Measurements from ENCODE around the gene VWA8. TPM values are rescaled to one million over a fixed set of nuclear protein-coding genes. Genes with fewer than 3 reads are reported as not detected.

VWA8 gene
- polyA plus RNA-seq, 3 donors = 2.0 to 4.4 (median 3.4) TPM

DNA sequence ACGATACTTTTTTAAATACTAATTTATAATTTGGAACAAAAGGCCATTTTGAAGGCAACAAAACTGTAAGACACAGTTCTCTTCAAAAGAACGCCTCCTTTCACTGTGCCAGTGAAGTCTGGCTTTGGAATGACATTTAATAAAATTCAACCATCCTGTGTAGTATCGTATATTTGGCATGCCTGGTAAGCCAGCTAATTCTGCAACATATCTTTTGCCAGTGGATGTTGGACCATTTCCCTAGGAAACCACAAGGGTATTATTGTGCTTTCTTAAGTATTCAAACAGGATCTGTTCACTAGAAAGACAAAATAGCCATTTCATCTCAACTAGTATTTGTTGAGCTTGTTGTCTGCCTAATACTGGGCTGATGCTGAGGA lies 391.9 kb downstream of the VWA8 start:
- Histone ChIP-seq H3K9ac (ENCODE audit: insufficient read depth, low read length, poor library complexity, severe bottlenecking) (no peak overlapping the region), H3K4me2 (replicated peaks; ENCODE audit: extremely low read depth, low read length, poor library complexity, severe bottlenecking) (no peak overlapping the region), H3K27ac (ENCODE audit: low read depth in 1 of 2, low read length in 2 of 2) (no peak overlapping the region), H3K79me2 (ENCODE audit: insufficient read depth, low read length) (no peaks in the 10 kb centered on the region), H3K36me3 (replicated peaks in 1 of 2; ENCODE audit: control insufficient read depth in 1 of 2, insufficient read depth in 2 of 2, low read length in 2 of 2) (peaks cover 0 to 5% of the 10 kb centered on the region in 2 donors), H3K4me3 (replicated peaks in 1 of 3; ENCODE audit: low read depth in 2 of 3, low read length in 3 of 3) (no peak overlapping the region), H2AFZ (ENCODE audit: insufficient read depth, low read depth, low read length, poor library complexity, severe bottlenecking) (no peak overlapping the region), H4K20me1 (ENCODE audit: insufficient read depth, low read length) (no peaks in the 10 kb centered on the region), H3K4me1 (ENCODE audit: control insufficient read depth in 1 of 2, insufficient read depth in 2 of 2, low read length in 2 of 2) (no peaks in the 10 kb centered on the region), H3K27me3 (ENCODE audit: control insufficient read depth in 2 of 2, insufficient read depth in 2 of 2, low read length in 2 of 2) (no peaks in the 10 kb centered on the region), H3K9me3 (replicated peaks in 1 of 2; ENCODE audit: control insufficient read depth in 1 of 2, insufficient read depth in 1 of 2, low read length in 2 of 2) (no peaks in the 10 kb centered on the region)
- WGBS (ENCODE audit: insufficient coverage) = no CpG with 5 or more reads among the region's 3 CpGs
- intact Hi-C loops (cut with micrococcal nuclease) = no loop called here
- TF ChIP-seq, protein P1, sequence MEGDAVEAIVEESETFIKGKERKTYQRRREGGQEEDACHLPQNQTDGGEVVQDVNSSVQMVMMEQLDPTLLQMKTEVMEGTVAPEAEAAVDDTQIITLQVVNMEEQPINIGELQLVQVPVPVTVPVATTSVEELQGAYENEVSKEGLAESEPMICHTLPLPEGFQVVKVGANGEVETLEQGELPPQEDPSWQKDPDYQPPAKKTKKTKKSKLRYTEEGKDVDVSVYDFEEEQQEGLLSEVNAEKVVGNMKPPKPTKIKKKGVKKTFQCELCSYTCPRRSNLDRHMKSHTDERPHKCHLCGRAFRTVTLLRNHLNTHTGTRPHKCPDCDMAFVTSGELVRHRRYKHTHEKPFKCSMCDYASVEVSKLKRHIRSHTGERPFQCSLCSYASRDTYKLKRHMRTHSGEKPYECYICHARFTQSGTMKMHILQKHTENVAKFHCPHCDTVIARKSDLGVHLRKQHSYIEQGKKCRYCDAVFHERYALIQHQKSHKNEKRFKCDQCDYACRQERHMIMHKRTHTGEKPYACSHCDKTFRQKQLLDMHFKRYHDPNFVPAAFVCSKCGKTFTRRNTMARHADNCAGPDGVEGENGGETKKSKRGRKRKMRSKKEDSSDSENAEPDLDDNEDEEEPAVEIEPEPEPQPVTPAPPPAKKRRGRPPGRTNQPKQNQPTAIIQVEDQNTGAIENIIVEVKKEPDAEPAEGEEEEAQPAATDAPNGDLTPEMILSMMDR (IDR thresholded peaks at IDR 0.05) = no peak
- Mint-ChIP-seq H3K4me3 (no peak overlapping the region), H3K36me3 (peaks cover 16 to 19% of the 10 kb centered on the region in 2 donors), H3K27ac (no peak overlapping the region), H3K9me3 (peaks cover 2 to 11% (median 5%) of the 10 kb centered on the region in 7 donors), H3K27me3 (ENCODE audit: low read depth in 3 of 3) (no peaks in the 10 kb centered on the region), H3K4me1 (no peaks in the 10 kb centered on the region)
- no peak for DNase-seq

- Histone ChIP-seq H4K20me1 (ENCODE audit: insufficient read depth, low read length) (no peaks in the 10 kb centered on the region), H3K4me2 (replicated peaks; ENCODE audit: extremely low read depth, low read length, poor library complexity, severe bottlenecking) (no peak overlapping the region), H3K36me3 (replicated peaks in 1 of 2; ENCODE audit: control insufficient read depth in 1 of 2, insufficient read depth in 2 of 2, low read length in 2 of 2) (peaks cover 0 to 5% of the 10 kb centered on the region in 2 donors), H3K9me3 (replicated peaks in 1 of 2; ENCODE audit: control insufficient read depth in 1 of 2, insufficient read depth in 1 of 2, low read length in 2 of 2) (no peaks in the 10 kb centered on the region), H3K79me2 (ENCODE audit: insufficient read depth, low read length) (no peaks in the 10 kb centered on the region), H3K27ac (ENCODE audit: low read depth in 1 of 2, low read length in 2 of 2) (no peak overlapping the region), H3K27me3 (ENCODE audit: control insufficient read depth in 2 of 2, insufficient read depth in 2 of 2, low read length in 2 of 2) (no peaks in the 10 kb centered on the region), H3K9ac (ENCODE audit: insufficient read depth, low read length, poor library complexity, severe bottlenecking) (no peak overlapping the region), H3K4me1 (ENCODE audit: control insufficient read depth in 1 of 2, insufficient read depth in 2 of 2, low read length in 2 of 2) (no peaks in the 10 kb centered on the region), H3K4me3 (replicated peaks in 1 of 3; ENCODE audit: low read depth in 2 of 3, low read length in 3 of 3) (no peak overlapping the region), H2AFZ (ENCODE audit: insufficient read depth, low read depth, low read length, poor library complexity, severe bottlenecking) (no peak overlapping the region)
- H3K9me3 Mint-ChIP-seq = peaks cover 2 to 11% (median 4%) of the 10 kb centered on the region in 7 donors
- H3K27ac Mint-ChIP-seq = peak overlapping the region in 1 of 7 donors; percentile 34
- H3K36me3 Mint-ChIP-seq = peaks cover 16 to 19% of the 10 kb centered on the region in 2 donors
- H3K4me3 Mint-ChIP-seq = no peak overlapping the region
- 87% methylated on average over 3 of the region's 9 CpGs for WGBS (ENCODE audit: insufficient coverage)
- intact Hi-C loops (cut with micrococcal nuclease) = no loop called here
- DNase-seq = no peak
- TF ChIP-seq, protein P1 (IDR thresholded peaks at IDR 0.05) = no peak
- no peaks in the 10 kb centered on the region for H3K4me1 Mint-ChIP-seq
- H3K27me3 Mint-ChIP-seq (ENCODE audit: low read depth in 3 of 3) = no peaks in the 10 kb centered on the region
These were observed 392.6 kb downstream of the VWA8 start for GRCh38 chr13:41568143-41568971.
